ENCODE measurements around the gene CACNA1C.

Gene CACNA1C

DNA sequence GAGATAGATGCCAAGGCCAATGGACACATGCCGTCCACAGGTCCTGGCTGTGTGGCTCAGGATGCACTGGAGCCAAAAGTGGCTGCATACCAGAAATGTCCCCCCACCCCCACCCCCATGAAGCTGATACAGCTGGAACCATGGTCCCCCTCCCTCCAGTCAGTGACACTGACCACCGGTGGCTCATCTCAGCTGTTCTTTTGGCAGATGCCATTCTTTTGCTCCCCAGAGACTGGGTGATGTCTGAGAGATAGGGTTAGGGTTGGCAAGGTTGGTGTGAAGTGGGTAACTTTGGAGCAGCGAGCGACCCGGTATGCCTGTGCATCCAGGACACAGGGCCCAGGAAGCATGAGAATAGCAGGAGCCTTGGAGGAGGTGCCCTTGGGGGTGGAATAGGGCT is 285.6 kb downstream of the CACNA1C start:
- FAIRE-seq = no peak
- no peak for DNase-seq (ENCODE audit: insufficient read length, low spot score)
- TF ChIP-seq, protein P1, sequence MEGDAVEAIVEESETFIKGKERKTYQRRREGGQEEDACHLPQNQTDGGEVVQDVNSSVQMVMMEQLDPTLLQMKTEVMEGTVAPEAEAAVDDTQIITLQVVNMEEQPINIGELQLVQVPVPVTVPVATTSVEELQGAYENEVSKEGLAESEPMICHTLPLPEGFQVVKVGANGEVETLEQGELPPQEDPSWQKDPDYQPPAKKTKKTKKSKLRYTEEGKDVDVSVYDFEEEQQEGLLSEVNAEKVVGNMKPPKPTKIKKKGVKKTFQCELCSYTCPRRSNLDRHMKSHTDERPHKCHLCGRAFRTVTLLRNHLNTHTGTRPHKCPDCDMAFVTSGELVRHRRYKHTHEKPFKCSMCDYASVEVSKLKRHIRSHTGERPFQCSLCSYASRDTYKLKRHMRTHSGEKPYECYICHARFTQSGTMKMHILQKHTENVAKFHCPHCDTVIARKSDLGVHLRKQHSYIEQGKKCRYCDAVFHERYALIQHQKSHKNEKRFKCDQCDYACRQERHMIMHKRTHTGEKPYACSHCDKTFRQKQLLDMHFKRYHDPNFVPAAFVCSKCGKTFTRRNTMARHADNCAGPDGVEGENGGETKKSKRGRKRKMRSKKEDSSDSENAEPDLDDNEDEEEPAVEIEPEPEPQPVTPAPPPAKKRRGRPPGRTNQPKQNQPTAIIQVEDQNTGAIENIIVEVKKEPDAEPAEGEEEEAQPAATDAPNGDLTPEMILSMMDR (IDR thresholded peaks at IDR 0.05; ENCODE audit: insufficient read depth, missing control alignments) = no peak

DNA sequence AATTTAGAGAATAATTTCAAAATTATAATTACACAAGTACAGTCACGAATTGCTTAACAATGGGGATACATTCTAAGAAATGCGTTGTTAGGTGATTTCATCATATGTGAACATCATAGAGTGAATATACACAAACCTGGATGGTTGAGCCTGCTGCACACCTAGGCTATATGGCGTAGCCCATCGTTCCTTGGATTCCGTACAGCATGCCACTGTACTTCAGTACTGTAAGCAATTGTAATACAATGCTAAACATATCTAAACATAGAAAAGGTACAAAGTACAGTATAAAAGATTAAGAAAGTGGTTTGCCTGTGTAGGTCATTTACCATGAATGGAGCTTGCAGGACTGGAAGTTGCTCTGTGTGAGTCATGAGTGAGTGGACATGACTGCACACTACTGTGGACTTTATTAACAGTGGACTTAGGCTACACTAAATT is 286.2 kb downstream of the CACNA1C start:
- TF ChIP-seq, protein P1 (IDR thresholded peaks at IDR 0.05; ENCODE audit: insufficient read depth, missing control alignments) = no peak
- FAIRE-seq (no peak), DNase-seq (ENCODE audit: insufficient read length, low spot score) (no peak)

DNA sequence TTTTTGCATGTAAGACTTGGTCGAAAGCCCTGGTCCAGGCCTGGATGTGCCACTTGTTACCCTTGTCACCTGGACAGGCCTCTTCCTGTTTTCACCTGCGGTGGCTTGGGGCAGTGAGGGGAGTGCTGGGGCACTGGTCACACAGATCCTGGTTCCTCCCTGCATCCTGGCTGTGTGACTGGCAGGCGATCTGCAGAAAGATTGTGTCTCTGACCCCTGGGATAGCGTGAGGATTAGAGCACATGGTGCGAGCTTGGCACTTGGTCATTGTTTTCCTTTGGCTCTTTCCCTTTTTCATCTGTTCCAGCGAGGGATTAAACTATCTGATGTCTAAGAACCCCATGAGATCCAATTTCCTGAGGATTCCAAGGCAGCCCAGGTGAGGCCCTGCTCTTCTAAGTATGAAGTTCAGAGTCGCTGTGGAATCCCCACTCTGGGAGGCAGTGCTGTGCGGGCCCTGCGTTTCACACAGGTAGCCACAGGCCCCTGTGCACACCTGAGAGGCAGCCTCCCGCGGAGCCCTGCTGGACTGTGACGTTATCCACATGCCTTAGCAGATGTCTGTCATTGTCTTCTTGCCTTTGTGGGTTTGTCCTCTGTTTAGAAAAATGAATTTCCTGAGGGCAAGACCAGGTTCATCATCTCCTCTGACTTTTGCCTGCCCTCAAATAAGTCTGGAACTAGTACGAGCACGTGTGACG is 288.4 kb downstream of the CACNA1C start:
- no peak for DNase-seq (ENCODE audit: insufficient read length, low spot score)
- no peak for FAIRE-seq
- TF ChIP-seq, protein P1 (IDR thresholded peaks at IDR 0.05; ENCODE audit: insufficient read depth, missing control alignments) = no peak

DNA sequence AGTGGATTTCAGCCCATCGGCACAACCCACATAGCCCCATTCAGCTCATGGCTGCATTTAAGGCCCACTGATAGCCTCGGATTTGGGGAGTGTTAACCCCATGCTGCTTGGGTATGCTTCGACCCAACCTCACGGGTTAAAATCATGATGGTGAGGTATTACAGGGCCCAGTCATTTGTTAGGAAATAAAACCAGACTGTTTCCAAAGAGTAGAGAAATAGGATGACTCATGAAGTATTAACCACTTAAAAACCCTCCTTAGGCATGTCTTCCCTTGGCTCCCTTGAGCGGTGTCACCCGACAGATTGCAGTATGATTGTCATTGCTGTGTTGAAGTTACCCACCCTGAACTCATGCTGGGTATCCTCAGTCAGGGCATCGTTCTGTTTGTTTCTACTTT is 289.1 kb downstream of the CACNA1C start:
- TF ChIP-seq, protein P1 (IDR thresholded peaks at IDR 0.05; ENCODE audit: insufficient read depth, missing control alignments) = no peak
- no peak for FAIRE-seq
- no peak for DNase-seq (ENCODE audit: insufficient read length, low spot score)

DNA sequence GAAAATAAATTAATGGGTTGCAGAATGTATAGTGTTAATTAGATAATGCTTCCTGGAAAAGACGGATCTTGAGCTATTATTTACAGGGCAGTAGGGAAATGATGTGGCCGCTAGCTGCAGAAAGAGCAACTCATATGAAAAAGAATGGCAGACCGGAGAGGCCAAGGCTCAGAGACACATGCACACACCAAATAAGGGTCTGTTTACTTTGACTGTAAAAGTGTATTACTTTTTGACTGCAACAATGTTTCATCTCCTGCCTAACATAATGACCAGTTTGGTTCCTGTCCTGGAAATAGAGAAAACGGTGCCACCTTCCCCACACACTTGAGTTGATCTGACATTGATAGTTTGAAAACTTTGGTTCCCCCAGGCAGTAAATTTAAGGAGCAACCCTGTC is 290.9 kb downstream of the CACNA1C start:
- DNase-seq (ENCODE audit: insufficient read length, low spot score) (no peak), FAIRE-seq (no peak)
- TF ChIP-seq, protein P1 (IDR thresholded peaks at IDR 0.05; ENCODE audit: insufficient read depth, missing control alignments) = no peak

DNA sequence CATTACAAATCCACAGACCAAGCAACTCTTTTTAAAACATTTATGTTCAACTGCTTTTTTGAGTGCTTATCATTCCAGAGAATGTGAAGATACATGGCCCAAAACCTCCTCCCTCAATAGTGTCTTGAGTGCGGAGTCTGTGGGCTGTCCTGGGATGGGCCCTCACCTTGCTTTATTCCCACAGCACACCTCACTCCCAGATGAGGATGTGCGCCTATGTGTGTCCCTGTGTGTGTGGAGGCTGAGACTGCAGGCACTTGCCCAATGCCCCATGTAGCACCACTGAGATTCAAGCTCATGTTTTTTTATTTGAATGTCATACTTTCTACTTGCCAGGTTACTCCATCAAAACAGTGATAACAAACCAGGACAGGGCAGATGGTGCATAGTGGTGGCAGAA is 291.7 kb downstream of the CACNA1C start:
- FAIRE-seq = no peak

DNA sequence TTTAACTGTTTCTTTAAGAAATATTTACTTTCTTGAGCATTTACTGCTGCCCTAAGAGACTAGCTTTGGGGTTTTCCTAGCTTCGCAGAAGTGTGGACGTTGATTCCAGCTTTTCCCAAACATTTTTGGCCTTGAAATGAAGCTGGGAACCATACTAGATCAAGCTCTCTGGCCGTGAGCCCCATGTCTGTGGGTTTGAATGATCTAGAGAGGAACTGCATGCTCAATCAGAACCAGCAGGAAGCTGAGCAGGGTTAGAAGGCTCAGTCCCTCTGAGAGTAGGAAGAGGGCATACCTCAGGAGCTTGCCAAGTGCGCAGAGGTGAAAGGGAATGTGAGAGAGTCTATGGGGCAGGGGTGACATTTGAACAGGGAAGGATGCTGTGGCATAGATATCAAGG is 292.1 kb downstream of the CACNA1C start:
- TF ChIP-seq, protein P1 (IDR thresholded peaks at IDR 0.05; ENCODE audit: insufficient read depth, missing control alignments) = no peak
- no peak for DNase-seq (ENCODE audit: insufficient read length, low spot score)
- FAIRE-seq = no peak

More for the DNA sequence above, 291.7 kb downstream of the CACNA1C start:
- no peak for DNase-seq (ENCODE audit: insufficient read length, low spot score)
- TF ChIP-seq, protein P1 (IDR thresholded peaks at IDR 0.05; ENCODE audit: insufficient read depth, missing control alignments) = no peak

All from D721Med (cell line).